Right lobe of liver (tissue), 4 donors: Measurements from ENCODE around the gene TXNDC9.

Source experiments
- CTCF ChIP-seq, 4 donors: fragments of 200-600 bp in 3 of 4; fragments of 450-650 bp in 1 of 4; IDR thresholded peaks; one replicate each; pipeline versions ENCODE4 v1.5.1 to v1.8.0; 2016 to 2022; ENCODE audit warnings: antibody characterized with exemption in 4 of 4, mild to moderate bottlenecking in 2 of 4
- POLR2A ChIP-seq: fragments of 450-650 bp; IDR thresholded peaks from one replicate; pipeline ENCODE4 v1.6.1; 2017; ENCODE audit warnings: antibody characterized with exemption, mild to moderate bottlenecking
- donor health status: DM: no; HTN: no; CAD: no.
- donor health status: DM: no; HTN: no; CAD: no.
- donor health status: DM: no; HTN: yes; CAD: no.

GRCh38 chr2:99336804-99337112, 625 bp upstream of the TXNDC9 start:
- no peak for TF ChIP-seq CTCF (IDR thresholded peaks at IDR 0.05)
- no peak for TF ChIP-seq POLR2A
